Gastrocnemius medialis (tissue), 4 donors: ENCODE data around the gene TECPR2. TPM values are rescaled to one million over a fixed set of nuclear protein-coding genes. Genes with fewer than 3 reads are reported as not detected.

Experiments
- ATAC-seq, 2 donors: fragments of 150-250 bp; one replicate each; pipeline ENCODE4 v1.9.1; 2016
- DNase-seq, 2 donors: peaks; one replicate each; pipeline ENCODE4 v3.0.0-alpha.2; 2019
- H3K27ac ChIP-seq, 4 donors: fragments of 200-600 bp; sonication (generic); 1 replicate in 1 of 4; 2 replicates in 3 of 4; pipeline ENCODE4 v1.5.1; 2016 to 2018; ENCODE audit warnings: mild to moderate bottlenecking in 2 of 4, moderate library complexity in 1 of 4
- H3K27me3 ChIP-seq, 3 donors: fragments of 200-600 bp; sonication (generic) in 2 of 3; 1 replicate in 1 of 3; 2 replicates in 2 of 3; pipeline versions ENCODE4 v1.5.1 to v1.6.0; 2016 to 2019; ENCODE audit warnings: mild to moderate bottlenecking in 1 of 3, moderate library complexity in 1 of 3
- H3K36me3 ChIP-seq, 2 donors: fragments of 200-600 bp; sonication (generic) in 1 of 2; one replicate each; pipeline ENCODE4 v1.5.1; 2017 to 2018
- H3K4me1 ChIP-seq, 2 donors: fragments of 200-600 bp; sonication (generic) in 1 of 2; one replicate each; pipeline ENCODE4 v1.5.1; 2016 to 2017; ENCODE audit warnings: mild to moderate bottlenecking in 2 of 2
- H3K4me3 ChIP-seq, 4 donors: fragments of 200-600 bp; sonication (generic) in 3 of 4; 1 replicate in 1 of 4; 2 replicates in 3 of 4; pipeline ENCODE4 v1.5.1; 2016 to 2019; ENCODE audit warnings: mild to moderate bottlenecking in 2 of 4
- H3K9me3 ChIP-seq, 3 donors: fragments of 200-600 bp; sonication (generic) in 2 of 3; 1 replicate in 1 of 3; 2 replicates in 2 of 3; pipeline ENCODE4 v1.5.1; 2016 to 2019
- POLR2A ChIP-seq, 2 donors: fragments of 450-650 bp; IDR thresholded peaks; one replicate each; pipeline ENCODE4 v1.6.1; 2017; ENCODE audit warnings: antibody characterized with exemption in 2 of 2, mild to moderate bottlenecking in 2 of 2, moderate library complexity in 2 of 2
- in situ Hi-C, 4 donors: fragments of 200-750 bp; cut with MboI; loops; one replicate each; pipeline versions ENCODE4 v1.15.0 to v1.8.0; 2017; ENCODE audit warnings: low sequenced_read_pairs in 4 of 4
- intact Hi-C: fragments of 100-400 bp; cut with DNase I; formaldehyde crosslinking; loops from one replicate; pipeline ENCODE4 v1.15.1; 2023; ENCODE audit warnings: low total_unique reads
- total RNA-seq, 4 donors: library from RNA; depleted of rRNA; stranded (reverse); fragments of >200 nt; gene quantifications; one replicate each; pipeline versions ENCODE4 v1.1.0 to v1.2.3, GENCODE V29; 2016
- TF ChIP-seq, protein P1 (sequence below), 5 experiments: fragments of 450-650 bp in 3 of 5; fragments of 200-600 bp in 2 of 5; sonication (generic) in 2 of 5; IDR thresholded peaks in 4 of 5; conservative IDR thresholded peaks in 1 of 5; 1 replicate in 4 of 5; 2 replicates in 1 of 5; pipeline ENCODE4 v1.5.1; 2016 to 2019; ENCODE audit warnings: antibody characterized with exemption in 5 of 5, mild to moderate bottlenecking in 3 of 5, moderate library complexity in 3 of 5

Gene TECPR2
- total RNA-seq, 4 donors from 2014 or later: 10.0 to 45.0 (median 20.2) TPM

DNA sequence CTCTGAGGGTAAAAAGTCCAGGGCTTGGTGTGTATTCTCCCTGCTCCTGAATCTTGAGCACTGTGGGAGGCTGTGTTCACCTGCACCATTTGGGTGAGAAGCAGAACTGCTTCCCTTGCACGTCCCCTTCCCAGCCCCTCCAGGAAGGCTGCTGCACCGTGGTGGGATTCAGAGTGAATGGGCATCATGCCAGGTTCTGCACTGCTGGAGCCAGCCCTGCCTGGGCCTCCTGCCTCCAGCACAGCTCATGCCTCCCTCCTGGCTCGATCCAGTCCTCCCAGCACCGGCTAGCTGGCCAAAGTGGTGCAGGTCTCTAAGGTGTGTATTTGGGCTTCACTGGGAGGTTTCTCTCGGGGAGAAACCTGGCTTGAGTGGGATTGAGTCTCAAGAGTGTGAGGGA is 92.0 kb downstream of the TECPR2 start:
- Histone ChIP-seq H3K27ac (no peak overlapping the region), H3K4me1 (peaks cover 16 to 24% of the 10 kb centered on the region in 2 donors), H3K27me3 (no peaks in the 10 kb centered on the region), H3K36me3 (peaks cover 0 to 50% of the 10 kb centered on the region in 2 donors), H3K4me3 (no peak overlapping the region), H3K9me3 (no peaks in the 10 kb centered on the region)
- TF ChIP-seq POLR2A (IDR thresholded peaks at IDR 0.05): no peak
- TF ChIP-seq, protein P1, sequence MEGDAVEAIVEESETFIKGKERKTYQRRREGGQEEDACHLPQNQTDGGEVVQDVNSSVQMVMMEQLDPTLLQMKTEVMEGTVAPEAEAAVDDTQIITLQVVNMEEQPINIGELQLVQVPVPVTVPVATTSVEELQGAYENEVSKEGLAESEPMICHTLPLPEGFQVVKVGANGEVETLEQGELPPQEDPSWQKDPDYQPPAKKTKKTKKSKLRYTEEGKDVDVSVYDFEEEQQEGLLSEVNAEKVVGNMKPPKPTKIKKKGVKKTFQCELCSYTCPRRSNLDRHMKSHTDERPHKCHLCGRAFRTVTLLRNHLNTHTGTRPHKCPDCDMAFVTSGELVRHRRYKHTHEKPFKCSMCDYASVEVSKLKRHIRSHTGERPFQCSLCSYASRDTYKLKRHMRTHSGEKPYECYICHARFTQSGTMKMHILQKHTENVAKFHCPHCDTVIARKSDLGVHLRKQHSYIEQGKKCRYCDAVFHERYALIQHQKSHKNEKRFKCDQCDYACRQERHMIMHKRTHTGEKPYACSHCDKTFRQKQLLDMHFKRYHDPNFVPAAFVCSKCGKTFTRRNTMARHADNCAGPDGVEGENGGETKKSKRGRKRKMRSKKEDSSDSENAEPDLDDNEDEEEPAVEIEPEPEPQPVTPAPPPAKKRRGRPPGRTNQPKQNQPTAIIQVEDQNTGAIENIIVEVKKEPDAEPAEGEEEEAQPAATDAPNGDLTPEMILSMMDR (IDR thresholded peaks at IDR 0.05 in 4 of 5, conservative IDR thresholded peaks at IDR 0.05 in 1 of 5): no peak
- intact Hi-C loops: no loop called here
- DNase-seq (no peak), ATAC-seq (no peak)
- in situ Hi-C loops: no loop called here

DNA sequence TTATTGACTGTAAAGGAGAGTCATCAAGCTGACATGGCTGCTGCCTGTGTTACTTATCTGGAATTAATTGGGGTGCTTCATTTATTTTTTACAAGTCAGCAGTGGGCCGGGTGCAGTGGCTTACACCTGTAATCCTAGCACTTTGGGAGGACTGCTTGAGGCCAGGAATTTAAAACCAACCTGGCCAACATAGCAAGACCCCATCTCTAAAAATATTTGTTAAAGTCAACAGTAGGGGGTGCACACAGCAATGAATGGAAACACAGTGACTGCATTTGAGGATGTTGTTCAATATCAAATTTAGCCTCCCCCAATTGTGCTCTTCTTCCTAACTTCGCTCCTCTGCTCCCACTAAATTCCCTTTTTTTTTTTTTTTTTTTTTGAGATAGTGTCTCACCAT is 94.8 kb downstream of the TECPR2 start:
- intact Hi-C loops (no loop called here), in situ Hi-C loops (no loop called here)
- Histone ChIP-seq H3K4me1 (peaks cover 13 to 16% of the 10 kb centered on the region in 2 donors), H3K36me3 (peaks cover 0 to 35% of the 10 kb centered on the region in 2 donors), H3K4me3 (no peak overlapping the region), H3K27me3 (no peaks in the 10 kb centered on the region), H3K27ac (no peak overlapping the region), H3K9me3 (no peaks in the 10 kb centered on the region)
- DNase-seq (no peak), ATAC-seq (no peak)
- no peak for TF ChIP-seq POLR2A (IDR thresholded peaks at IDR 0.05)
- TF ChIP-seq, protein P1 (IDR thresholded peaks at IDR 0.05 in 4 of 5, conservative IDR thresholded peaks at IDR 0.05 in 1 of 5): no peak

DNA sequence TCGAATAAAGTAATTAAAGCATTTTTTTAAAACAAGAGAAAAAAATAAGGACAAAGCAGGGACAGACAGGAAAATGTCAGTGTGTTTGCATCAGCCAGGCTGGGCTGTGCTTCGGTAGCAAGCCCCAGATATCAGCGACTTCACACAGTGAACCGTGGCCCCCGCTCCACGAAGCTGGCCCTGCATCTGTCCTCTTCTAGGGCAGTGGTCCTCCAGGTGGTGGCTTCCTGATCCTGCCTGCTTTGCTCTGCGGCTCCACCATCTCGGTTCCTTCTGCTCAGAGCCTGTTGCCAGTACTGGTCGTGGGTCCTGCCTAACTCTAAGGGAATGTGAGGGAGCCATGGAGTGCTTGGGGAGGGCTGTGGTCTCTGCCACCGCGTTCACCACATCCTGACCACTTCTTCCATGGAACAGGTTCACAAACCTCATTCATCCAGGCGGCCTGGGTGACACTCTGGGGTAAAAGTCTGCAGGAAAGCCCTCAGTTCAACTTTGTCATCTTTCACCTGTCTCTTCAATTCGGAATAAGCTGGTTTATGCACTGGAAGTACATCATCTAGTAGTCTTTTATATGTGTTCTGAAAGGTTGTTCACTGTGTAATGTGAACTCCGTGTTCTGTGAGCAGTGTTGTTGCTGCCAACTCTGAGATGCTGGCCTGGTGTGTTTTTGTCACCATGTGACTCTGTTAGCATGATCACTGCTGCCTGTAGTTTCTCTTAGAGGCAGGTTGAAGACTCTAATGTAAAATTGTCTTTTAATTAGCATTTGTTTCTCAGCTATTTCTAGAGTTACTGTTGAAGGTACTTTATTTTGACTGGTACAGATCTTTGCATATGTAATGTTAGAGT is 99.0 kb downstream of the TECPR2 start:
- Histone ChIP-seq H3K27me3 (no peaks in the 10 kb centered on the region), H3K4me1 (peaks cover 27 to 32% of the 10 kb centered on the region in 2 donors), H3K9me3 (no peaks in the 10 kb centered on the region), H3K36me3 (peaks cover 0 to 18% of the 10 kb centered on the region in 2 donors), H3K27ac (peak overlapping the region; percentile 87 to 96 (median 92)), H3K4me3 (no peak overlapping the region)
- ATAC-seq (peak; percentile 95 to 97), DNase-seq (peak; percentile 72 to 79)
- TF ChIP-seq, protein P1 (IDR thresholded peaks at IDR 0.05 in 4 of 5, conservative IDR thresholded peaks at IDR 0.05 in 1 of 5): no peak
- TF ChIP-seq POLR2A (IDR thresholded peaks at IDR 0.05): no peak
- intact Hi-C loops: loop anchor here (1.0 to 2.0 kb wide), 2 partner anchors 39 to 47 kb away; partner anchors contain the start of gene ANKRD9
- in situ Hi-C loops: no loop called here

DNA sequence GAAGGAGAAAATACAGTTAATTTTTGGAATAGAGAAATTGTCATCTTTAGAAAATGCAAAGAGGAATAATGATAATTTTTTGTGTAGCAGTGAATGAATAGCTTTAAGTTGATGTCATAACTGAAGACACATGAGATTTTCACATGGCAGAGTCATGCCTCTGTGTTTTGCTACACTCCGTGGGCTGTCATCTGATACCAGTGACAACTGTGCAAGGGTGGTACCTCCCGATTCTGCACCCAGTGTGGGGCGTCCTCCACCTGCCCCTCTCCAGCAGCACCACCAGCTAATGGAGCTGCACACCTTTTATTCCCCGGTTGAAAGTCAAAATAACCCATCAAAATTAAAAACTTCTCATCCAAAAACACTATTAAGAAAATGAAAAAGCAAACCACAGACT is 99.7 kb downstream of the TECPR2 start:
- TF ChIP-seq, protein P1 (IDR thresholded peaks at IDR 0.05 in 4 of 5, conservative IDR thresholded peaks at IDR 0.05 in 1 of 5): no peak
- TF ChIP-seq POLR2A (IDR thresholded peaks at IDR 0.05): peak in 1 of 2 donors; percentile 46
- Histone ChIP-seq H3K27ac (peak overlapping the region; percentile 87 to 96 (median 92)), H3K9me3 (no peaks in the 10 kb centered on the region), H3K36me3 (peaks cover 0 to 16% of the 10 kb centered on the region in 2 donors), H3K4me1 (peaks cover 27 to 32% of the 10 kb centered on the region in 2 donors), H3K4me3 (no peak overlapping the region), H3K27me3 (no peaks in the 10 kb centered on the region)
- in situ Hi-C loops (no loop called here), intact Hi-C loops (loop anchor here (1.0 to 2.0 kb wide), 2 partner anchors 38 to 46 kb away; partner anchors contain the start of gene ANKRD9)
- ATAC-seq (peak; percentile 89 to 91), DNase-seq (peak; percentile 61 to 76)
